Kidney (tissue), 14 donors: ENCODE measurements around the gene TBC1D24. TPM values are rescaled to one million over a fixed set of nuclear protein-coding genes. Genes with fewer than 3 reads are reported as not detected.

Experiments used
- DNase-seq, 5 donors: peaks; one replicate each; pipeline ENCODE4 v3.0.0-alpha.2; 2013 to 2020
- FAIRE-seq: peaks from 2 replicates; lab custom pipeline; 2012; peaks lifted over from hg19 to GRCh38; lab: Jason Lieb, UNC
- H3K27ac ChIP-seq, 2 donors: one replicate each; pipeline ENCODE4 v1.7.0; 2013; ENCODE audit warnings: low read depth in 2 of 2, low read length in 2 of 2, inconsistent platforms in 1 of 2
- H3K27me3 ChIP-seq: one replicate; pipeline ENCODE4 v1.7.1; 2013; ENCODE audit warnings: low read length, inconsistent platforms; ENCODE audit not compliant: control insufficient read depth, insufficient read depth
- H3K36me3 ChIP-seq, 3 donors: one replicate each; pipeline versions ENCODE4 v1.7.0 to v1.7.1; 2013; ENCODE audit warnings: low read length in 3 of 3, control low read depth in 1 of 3, inconsistent platforms in 1 of 3; ENCODE audit not compliant: insufficient read depth in 3 of 3, control insufficient read depth in 2 of 3
- H3K4me1 ChIP-seq, 3 donors: one replicate each; pipeline versions ENCODE4 v1.7.0 to v1.7.1; 2013; ENCODE audit warnings: low read length in 3 of 3, inconsistent platforms in 1 of 3, low read depth in 1 of 3; ENCODE audit not compliant: control insufficient read depth in 2 of 3, insufficient read depth in 2 of 3
- H3K4me3 ChIP-seq, 3 donors: one replicate each; pipeline versions ENCODE4 v1.7.0 to v1.8.1; 2013; ENCODE audit warnings: low read length in 3 of 3, control low read depth in 1 of 3, inconsistent platforms in 1 of 3
- H3K9ac ChIP-seq, 3 donors: one replicate each; pipeline versions ENCODE4 v1.7.0 to v1.7.1; 2013; ENCODE audit warnings: low read length in 3 of 3, control low read depth in 1 of 3, inconsistent platforms in 1 of 3
- H3K9me3 ChIP-seq, 3 donors: one replicate each; pipeline versions ENCODE4 v1.7.0 to v1.7.1; 2013; ENCODE audit warnings: low read length in 3 of 3, control low read depth in 1 of 3, inconsistent platforms in 1 of 3; ENCODE audit not compliant: control insufficient read depth in 2 of 3, insufficient read depth in 1 of 3
- intact Hi-C: fragments of 100-400 bp; cut with DNase I; formaldehyde crosslinking; loops from one replicate; pipeline ENCODE4 v1.11.1; 2022
- polyA plus RNA-seq: library from polyadenylated mRNA; stranded (reverse); fragments of 350-450 nt; fragmentation: Illumina TruSeq; extraction: RNeasy Lipid Tissue Mini Kit (QIAGEN cat#74804); gene quantifications from one replicate; pipeline ENCODE4 v1.2.3, GENCODE V29; 2014; ENCODE audit warnings: low read depth, low replicate concordance; ENCODE audit not compliant: insufficient read depth
- total RNA-seq: library from RNA; stranded (reverse); fragmentation: NEBNext Ultra II Directional; extraction: Animal tissue kit (Norgen Biotek cat#: 25700); gene quantifications from one replicate; pipeline ENCODE4 v1.2.1, GENCODE V29; 2021
- TF ChIP-seq, protein P1 (sequence below): IDR thresholded peaks from 3 replicates; pipeline ENCODE4 v1.5.1; 2012; ENCODE audit warnings: mild to moderate bottlenecking, moderate library complexity, borderline replicate concordance; ENCODE audit not compliant: insufficient read depth; ENCODE audit errors: extremely low read depth
- donor health status: control.
- donor health status: control.
- donor health status: control.
- donor health status: control.
- donor health status: control.
- donor health status: DM: yes; HTN: yes; CAD: no.
- donor health status: Normal renal cell carcinoma (clear cell type).

TBC1D24 gene
- total and polyA plus RNA-seq, 2 donors from 2014 or later, result 23.9 to 25.7 TPM

DNA sequence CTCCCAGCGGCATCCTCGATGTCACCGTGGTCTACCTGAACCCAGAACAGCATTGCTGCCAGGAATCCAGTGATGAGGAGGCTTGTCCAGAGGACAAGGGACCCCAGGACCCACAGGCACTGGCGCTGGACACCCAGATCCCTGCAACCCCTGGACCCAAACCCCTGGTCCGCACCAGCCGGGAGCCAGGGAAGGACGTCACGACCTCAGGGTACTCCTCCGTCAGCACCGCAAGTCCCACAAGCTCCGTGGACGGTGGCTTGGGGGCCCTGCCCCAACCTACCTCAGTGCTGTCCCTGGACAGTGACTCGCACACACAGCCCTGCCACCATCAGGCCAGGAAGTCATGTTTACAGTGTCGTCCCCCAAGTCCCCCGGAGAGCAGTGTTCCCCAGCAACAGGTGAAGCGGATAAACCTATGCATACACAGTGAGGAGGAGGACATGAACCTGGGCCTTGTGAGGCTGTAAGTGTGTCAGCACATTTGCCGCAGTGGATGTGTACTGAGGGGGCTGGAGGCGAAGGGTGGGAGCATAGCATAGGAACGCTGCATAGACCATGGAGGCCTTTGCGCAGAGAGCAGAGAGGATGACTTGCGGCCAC is 18.3 kb upstream of the TBC1D24 start:
- no peak overlapping the region for H3K9ac ChIP-seq
- DNase-seq, result no peak
- no peak for FAIRE-seq
- TF ChIP-seq, protein P1, sequence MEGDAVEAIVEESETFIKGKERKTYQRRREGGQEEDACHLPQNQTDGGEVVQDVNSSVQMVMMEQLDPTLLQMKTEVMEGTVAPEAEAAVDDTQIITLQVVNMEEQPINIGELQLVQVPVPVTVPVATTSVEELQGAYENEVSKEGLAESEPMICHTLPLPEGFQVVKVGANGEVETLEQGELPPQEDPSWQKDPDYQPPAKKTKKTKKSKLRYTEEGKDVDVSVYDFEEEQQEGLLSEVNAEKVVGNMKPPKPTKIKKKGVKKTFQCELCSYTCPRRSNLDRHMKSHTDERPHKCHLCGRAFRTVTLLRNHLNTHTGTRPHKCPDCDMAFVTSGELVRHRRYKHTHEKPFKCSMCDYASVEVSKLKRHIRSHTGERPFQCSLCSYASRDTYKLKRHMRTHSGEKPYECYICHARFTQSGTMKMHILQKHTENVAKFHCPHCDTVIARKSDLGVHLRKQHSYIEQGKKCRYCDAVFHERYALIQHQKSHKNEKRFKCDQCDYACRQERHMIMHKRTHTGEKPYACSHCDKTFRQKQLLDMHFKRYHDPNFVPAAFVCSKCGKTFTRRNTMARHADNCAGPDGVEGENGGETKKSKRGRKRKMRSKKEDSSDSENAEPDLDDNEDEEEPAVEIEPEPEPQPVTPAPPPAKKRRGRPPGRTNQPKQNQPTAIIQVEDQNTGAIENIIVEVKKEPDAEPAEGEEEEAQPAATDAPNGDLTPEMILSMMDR, result no peak
- H3K27me3 ChIP-seq, result no peaks in the 10 kb centered on the region
- no peaks in the 10 kb centered on the region for H3K36me3 ChIP-seq
- H3K9me3 ChIP-seq, result no peaks in the 10 kb centered on the region
- intact Hi-C loops, result no loop called here
- no peak overlapping the region for H3K27ac ChIP-seq
- H3K4me3 ChIP-seq, result no peak overlapping the region
- peaks cover 0 to 6% (median 0%) of the 10 kb centered on the region in 3 donors for H3K4me1 ChIP-seq

DNA sequence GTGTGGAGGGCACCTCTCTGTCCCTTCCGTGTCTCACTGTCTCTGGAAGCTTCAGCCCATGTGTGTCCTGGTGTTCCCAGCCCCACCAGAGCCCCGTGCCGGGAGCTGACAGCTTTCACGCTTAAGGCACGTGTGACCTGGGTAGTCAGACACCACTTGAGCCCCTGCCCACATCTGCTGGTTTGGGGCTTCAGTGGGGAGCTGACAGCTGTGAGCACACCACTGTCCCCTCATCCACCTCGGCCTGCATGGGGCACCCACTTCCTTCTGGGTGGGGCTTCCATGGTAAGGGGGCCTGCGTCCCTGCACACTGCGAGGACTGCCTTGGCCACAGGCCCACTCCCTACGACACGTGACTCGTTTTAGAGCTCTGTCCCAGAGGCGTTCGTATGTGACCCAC is 17.7 kb upstream of the TBC1D24 start:
- no peak for FAIRE-seq
- TF ChIP-seq, protein P1, result no peak

DNA sequence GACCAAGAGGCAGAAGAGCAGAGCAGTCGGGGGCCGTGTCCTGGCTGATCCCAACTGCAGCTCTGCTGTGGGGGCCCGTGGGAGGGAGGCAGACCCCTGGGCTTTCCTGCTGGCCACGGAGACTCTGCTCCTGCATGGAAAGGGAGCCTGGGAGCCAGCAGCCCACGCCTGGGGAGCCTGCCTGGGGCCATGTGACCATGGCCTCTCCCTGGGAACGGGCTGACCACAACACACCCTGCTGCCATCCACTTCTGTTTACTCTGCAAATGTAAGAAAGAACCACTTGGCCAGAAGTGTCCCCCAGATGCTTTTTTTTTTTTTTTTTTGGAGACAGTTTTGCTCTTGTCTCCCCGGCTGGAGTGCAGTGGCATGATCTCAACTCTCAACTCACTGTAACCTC is 17.0 kb upstream of the TBC1D24 start:
- DNase-seq, result no peak
- H3K9me3 ChIP-seq, result no peaks in the 10 kb centered on the region
- H3K4me3 ChIP-seq, result no peak overlapping the region
- no peaks in the 10 kb centered on the region for H3K27me3 ChIP-seq
- no peak for FAIRE-seq
- intact Hi-C loops, result no loop called here
- peaks cover 0 to 6% (median 0%) of the 10 kb centered on the region in 3 donors for H3K4me1 ChIP-seq
- no peaks in the 10 kb centered on the region for H3K36me3 ChIP-seq
- TF ChIP-seq, protein P1, result no peak
- H3K9ac ChIP-seq, result no peak overlapping the region
- no peak overlapping the region for H3K27ac ChIP-seq

More for the DNA sequence above, 17.7 kb upstream of the TBC1D24 start:
- Histone ChIP-seq H3K9me3 (no peaks in the 10 kb centered on the region), H3K36me3 (no peaks in the 10 kb centered on the region), H3K27me3 (no peaks in the 10 kb centered on the region), H3K4me3 (no peak overlapping the region), H3K4me1 (peaks cover 0 to 6% (median 0%) of the 10 kb centered on the region in 3 donors), H3K27ac (no peak overlapping the region), H3K9ac (no peak overlapping the region)
- intact Hi-C loops, result no loop called here
- no peak for DNase-seq
